OCI-M2 (cell line): ENCODE results near the gene FCMR.
"Not testable (repeated sequence)": the region's sequence is repeated elsewhere in the genome, so short reads cannot be mapped to it uniquely, and the experiment has no call there.

Source experiments
- DNase-seq: peaks from one replicate; lab custom pipeline; 2025; ENCODE audit not compliant: unreplicated experiment; lab: John Stamatoyannopoulos, UW

FCMR gene

DNA sequence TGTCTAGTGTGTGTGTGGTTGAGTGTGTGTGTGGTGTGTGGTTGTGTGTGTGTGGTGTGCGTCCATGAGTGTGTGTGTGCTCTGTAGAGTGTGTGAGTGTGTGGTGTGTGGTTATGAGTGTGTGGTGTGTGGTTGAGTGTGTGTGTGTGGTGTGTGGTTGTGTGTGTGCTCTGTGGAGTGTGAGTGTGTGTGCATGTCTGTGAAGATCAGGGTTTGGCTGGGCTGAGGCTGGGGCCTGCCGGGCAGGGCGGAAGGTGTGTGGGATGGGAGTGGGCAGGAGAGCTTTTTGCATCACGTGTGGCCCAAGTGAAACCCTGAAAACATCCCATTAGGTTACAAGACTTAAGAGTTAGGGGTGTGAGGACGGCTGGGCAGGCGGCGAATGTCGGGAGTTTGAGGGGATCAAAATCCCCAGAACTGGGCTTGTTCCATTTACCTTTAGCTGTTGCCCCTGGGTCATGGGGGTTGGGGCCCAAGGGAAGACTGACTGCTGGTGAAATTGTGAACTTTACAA, 2.9 kb upstream of the FCMR start:
- no peak for DNase-seq

DNA sequence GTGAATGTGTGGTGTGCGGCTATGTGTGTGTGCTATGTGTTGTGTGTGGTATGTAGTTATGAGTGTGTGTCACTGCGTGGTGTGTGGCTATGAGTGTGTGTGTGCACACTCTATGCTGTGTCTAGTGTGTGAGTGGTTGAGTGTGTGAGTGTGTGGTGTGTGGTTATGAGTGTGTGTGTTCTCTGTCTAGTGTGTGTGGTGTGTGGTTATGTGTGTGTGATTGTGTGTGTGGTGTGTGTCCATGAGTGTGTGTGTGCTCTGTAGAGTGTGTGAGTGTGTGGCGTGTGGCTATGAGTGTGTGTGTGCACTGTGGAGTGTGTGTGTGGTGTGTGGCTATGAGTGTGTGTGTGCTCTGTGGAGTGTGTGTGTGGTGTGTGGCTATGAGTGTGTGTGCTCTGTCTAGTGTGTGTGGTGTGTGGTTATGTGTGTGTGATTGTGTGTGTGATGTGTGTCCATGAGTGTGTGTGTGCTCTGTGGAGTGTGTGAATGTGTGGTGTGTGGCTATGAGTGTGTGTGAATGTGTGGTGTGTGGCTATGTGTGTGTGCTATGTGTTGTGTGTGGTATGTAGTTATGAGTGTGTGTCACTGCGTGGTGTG, 2.3 kb upstream of the FCMR start:
- DNase-seq: not testable (repeated sequence)

GRCh38 chr1:206923009-206923960, 1.5 kb upstream of the FCMR start:
- DNase-seq: no peak

- no peak for DNase-seq
These were observed 783 bp upstream of the FCMR start for GRCh38 chr1:206922524-206922923.

DNA sequence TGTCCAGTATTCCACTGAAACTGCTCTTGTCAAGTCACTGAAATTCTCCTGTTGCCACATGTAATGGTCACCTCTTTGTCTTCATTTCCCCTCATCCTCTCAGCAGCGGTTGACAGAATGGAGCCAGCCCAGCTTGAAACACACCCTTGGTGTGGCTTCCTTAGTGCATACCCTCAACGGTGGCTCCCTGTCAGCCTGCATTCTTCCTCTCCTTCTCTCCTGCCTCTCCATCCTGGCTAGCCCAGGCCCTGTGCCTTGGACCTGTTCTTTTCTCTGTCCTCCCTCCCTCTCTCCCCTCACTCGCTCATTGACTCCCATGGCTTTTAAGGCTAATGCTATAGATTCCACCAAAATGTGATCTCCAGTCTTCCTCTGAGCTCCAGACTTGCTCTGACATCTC, 3.7 kb downstream of the FCMR start:
- no peak for DNase-seq

DNA sequence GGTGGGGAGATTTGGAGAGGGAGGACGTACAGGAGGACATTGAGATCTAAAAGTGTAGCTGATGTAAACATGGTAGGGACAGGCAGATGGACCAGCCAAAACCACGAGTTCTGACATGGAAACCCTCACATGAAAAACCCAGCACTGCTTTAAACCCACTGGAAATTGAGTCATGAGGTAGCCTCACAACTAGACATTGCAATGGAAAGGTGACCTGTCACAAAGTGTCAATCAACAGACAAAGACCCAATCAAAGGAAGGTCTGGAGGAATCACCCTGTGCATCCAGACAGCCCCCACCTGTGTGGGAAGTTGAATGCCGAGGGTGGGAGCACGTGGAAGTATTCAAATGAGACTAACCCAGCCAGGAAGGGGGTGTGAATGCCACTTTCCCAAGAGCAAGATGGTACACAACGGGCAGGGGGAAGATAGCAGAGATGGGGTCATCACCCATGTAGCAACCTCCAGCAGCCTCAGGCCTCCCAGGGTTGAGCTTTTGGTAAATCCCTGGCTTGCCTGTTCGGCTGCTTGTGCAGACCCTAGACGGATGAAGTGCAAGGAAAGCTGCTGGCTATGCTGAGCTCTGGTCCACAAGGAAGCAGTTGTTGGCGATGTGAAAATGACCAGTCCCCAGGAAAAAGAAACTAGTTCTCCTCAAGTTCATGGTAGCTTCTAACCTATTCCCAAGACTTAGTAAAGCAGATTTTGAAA, 5.6 kb downstream of the FCMR start:
- DNase-seq: no peak

DNA sequence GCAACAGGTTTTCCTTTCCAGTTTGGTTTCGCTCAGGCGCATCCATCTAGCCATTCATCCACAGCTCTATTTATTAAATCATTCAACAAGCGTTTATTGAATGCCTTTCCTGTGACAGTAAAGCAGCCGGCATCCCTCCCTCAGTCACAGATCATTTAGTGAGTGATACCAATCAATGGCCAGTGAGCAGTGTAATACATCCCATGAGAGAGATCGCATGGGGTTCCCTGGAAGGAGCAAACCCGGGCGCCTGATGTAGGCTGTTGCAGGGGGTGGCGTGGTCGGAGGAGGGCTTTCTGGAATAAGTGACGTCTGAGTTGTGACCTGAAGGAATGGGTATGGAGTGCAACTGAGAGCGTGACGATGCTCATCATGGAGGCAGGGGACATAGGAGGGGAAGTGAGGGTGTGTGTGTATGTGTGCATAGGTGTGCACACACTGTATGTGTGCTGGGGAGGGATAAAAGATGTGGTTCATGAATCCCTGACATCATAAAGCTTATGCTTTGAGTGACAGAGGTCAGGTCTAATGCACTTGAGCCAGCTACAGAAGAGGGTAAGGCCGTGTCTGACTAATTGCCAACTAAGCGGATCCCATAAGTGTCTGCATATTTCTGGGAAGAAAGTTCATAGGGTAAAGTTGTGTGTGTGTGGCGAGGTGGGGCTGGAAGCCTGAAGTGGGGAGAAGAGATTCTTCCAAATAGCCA, 6.6 kb downstream of the FCMR start:
- DNase-seq: no peak

DNA sequence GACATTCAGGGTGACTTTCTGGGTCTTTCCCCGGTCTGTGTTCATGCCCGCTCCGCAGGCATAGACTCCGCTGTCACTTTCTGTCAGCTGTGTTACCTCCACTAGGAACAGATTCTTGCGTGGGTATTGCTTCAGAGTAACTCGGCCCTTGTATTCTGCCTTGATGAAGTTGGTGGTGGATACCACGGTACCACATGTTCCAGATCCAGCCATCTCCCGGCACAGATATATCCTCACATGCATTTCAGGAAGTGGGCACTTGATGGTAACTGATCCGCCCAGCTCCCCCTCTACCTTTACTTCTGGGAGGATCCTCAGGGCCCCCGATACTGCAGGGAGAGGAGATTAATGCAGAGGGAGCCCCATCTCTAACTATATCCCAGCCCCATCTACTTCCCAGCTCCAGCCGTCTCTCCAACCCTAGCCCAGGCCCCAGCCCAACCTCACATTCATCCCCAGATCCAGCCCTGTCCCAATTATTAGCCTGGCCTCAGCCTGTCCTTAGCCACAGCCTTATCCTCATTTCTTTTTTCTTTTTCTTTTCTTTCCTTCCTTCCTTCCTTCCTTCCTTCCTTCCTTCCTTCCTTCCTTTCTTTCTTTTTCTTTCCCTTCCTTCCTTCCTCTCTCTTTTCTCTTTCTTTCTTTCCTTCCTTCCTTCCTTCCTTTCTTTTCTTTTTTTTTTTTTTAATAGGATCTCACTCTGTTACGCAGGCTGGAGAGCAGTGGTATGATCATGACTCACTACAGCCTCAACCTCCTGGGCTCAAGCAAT, 7.8 kb downstream of the FCMR start:
- DNase-seq: no peak

GRCh38 chr1:206912445-206913095, 9.2 kb downstream of the FCMR start:
- peak; percentile 18 for DNase-seq

- DNase-seq: peak; percentile 31
These were observed 10.6 kb downstream of the FCMR start for GRCh38 chr1:206911064-206911663.

DNA sequence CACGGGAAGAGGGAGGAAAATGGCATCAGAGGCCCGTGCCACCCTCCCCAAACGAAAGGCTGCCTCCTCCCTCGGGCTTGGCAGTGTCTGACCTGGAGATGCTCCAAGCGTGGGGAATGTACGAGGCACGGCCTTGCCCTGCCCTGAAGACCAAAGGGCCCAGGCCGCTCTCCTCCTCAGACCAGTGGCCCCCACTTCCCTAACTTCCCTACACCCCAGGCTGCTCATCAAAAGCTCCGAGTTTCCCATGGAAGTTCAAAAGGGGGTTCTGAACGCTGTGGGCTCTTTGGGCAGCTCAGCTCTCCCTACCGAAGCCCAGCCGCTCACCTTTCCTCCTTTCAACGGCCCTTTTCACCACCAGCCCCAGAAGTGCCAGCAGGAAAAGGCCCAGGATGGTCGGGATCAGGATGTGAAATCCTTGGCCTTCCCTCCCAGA, 11.8 kb downstream of the FCMR start:
- no peak for DNase-seq

DNA sequence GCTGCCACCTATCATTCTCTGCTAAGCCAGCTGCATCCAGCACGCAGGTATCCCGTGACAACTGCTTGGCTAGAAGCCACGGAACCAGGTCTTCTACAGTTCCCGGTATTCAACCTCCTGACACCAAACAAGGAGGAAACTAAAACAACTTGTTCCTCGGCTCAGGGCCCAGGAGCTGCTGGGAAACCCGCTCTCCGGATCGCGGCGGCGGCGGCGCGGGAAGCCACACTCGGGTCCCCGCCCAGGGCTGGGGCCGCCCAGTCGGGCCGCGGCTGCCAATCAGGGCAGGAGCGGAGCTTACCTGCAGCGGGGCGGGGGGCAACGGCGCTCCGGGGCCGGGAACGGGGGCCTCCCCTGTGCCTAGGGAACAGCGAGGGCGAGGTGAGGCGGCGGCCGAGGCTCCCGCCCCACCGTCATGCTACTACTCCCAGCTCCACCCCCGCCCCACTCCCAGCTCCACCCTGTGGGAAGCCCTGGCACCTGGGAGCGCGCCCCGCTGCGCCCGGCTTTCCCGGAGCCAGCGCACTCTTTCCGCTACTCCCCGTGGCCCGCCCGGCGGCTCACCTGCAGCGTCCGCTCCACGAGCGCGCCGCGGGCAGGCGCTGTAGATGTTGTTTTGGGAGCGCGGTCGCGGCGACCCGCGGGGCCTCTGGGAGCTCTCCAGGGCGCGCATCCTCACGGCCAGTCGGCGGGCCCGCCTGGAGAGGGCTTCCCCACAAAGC, 12.4 kb downstream of the FCMR start:
- no peak for DNase-seq

DNA sequence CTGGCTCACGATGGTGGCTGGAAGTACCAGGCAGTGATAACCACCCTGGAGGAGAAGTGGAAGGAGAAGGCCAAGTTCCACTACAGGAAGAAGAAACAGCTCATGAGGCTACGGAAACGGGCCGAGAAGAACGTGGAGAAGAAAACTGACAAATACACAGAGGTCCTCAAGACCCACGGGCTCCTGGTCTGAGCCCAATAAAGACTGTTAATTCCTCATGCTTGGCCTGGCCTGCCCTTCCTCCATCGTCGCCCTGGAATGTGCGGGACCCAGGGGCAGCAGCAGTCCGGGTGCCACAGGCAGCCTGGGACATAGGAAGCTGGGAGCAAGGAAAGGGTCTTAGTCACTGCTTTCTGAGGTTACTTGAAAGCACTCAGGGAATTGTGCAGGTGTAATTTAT, 13.7 kb downstream of the FCMR start:
- no peak for DNase-seq

DNA sequence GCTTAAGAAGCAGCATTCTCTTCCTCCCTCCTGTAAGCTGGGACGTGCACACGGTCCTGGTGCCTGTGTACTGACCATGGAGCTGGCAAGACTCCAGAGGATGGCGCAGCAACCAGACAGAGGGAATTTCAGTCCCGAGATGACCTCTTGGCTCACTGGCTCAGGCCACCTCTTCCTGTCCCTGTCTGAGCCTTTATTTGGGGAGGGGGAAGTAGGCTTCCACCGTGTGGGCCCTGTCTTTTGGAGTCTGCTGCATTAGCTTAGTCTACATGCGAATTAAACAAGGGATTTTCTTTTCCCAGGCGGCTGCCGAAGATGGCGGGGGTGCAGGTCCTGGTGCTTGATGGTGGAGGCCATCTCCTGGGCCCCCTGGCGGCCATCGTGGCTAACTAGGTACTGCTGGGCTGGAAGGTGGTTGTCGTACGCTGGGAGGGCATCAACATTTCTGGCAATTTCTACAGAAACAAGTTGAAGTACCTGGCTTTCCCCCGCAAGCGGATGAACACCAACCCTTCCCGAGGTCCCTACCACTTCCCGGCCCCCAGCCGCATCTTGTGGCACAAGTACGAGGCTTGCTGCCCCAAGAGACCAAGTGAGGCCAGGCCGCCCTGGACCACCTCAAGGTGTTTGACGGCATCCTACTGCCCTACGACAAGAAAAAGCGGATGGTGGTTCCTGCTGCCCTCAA, 14.3 kb downstream of the FCMR start:
- DNase-seq: no peak

GRCh38 chr1:206905295-206906164, 16.2 kb downstream of the FCMR start:
- DNase-seq: no peak

GRCh38 chr1:206904423-206905142, 17.2 kb downstream of the FCMR start:
- DNase-seq: no peak
